IPS-18c (cell line): Measurements from ENCODE around the gene ZC3H15.
"Not testable (repeated sequence)": the region's sequence is repeated elsewhere in the genome, so short reads cannot be mapped to it uniquely, and the experiment has no call there.

ENCODE experiments used
- H3K4me3 ChIP-seq: 2 replicates; pipeline ENCODE4 v1.7.0; 2013; ENCODE audit warnings: low read depth, mild to moderate bottlenecking, low read length, moderate library complexity; ENCODE audit not compliant: insufficient read depth
- H3K9me3 ChIP-seq: one replicate; pipeline ENCODE4 v1.6.1; 2013; ENCODE audit warnings: mild to moderate bottlenecking, low read length, moderate library complexity; ENCODE audit not compliant: control insufficient read depth, insufficient read depth

ZC3H15 gene

GRCh38 chr2:186485871-186486650 lies at the start of gene ZC3H15:
Gene ZC3H15, plus strand, starts transcription at chr2:186486260. Its CDS starts 123 bp downstream, at chr2:186486383.
- Histone ChIP-seq H3K9me3 (no peaks in the 10 kb centered on the region), H3K4me3 (peak within 1 kb of the TSS; percentile 90)

DNA sequence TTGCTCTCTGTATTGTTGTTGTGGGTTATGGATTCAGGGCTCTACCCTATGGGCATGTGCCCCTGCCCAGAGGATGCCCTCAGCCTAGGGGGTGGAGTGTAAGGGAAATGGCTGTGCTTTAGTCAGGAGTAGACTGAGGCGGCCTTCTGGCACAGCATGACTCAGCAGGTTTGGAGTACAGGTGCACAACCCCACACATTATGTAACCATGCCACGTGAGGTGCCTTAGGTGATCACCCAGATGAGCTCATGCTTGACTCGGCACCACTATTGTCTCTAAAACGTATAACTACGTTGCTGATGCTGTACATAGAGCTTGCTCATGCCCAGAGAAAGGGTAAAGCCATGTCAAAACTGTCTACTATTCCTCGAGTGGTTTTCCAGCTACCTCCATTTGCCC lies 48.3 kb upstream of the ZC3H15 start:
- no peak overlapping the region for H3K4me3 ChIP-seq
- H3K9me3 ChIP-seq = peaks cover 5% of the 10 kb centered on the region

DNA sequence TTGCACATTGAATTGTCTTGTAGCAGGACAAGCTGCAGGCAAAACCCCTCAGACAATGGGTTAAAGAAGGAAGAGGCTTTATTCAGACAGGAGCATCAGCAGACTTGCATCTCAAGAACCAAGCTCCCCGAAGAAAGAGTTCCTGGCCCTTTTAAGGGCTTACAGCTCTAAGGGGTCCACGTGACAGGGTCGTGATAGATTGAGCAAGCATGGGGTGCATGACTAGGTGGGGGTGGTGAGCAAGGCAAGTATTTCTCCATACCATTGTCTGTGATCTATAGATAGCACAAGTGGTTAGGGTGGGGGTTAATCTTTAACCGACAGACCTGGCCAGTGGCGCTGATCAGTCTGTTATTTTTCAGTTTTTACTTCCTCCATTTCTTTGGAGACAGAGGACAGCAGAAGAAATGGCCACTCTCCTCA lies 46.4 kb upstream of the ZC3H15 start:
- not testable (repeated sequence) for H3K4me3 ChIP-seq, H3K9me3 ChIP-seq

DNA sequence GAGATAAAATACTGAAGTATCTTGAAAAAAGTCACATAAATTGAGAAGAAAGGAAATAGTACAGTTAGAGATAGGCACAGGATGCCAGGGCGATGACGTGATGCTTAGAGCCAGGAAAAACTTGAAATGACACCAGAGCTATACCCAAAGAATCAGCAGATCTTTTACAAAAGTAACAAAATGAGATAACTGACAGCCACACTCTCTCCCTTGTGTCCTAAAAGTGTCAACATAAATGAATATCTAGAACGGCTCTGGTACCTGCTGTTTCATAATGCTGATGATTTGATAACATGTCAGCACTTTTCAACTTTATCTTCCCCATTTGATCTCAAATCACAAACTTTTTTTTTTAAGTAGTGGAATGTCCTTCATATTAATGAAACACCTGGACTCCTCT lies 45.6 kb upstream of the ZC3H15 start:
- no peak overlapping the region for H3K4me3 ChIP-seq

GRCh38 chr2:186442885-186443284 lies 43.2 kb upstream of the ZC3H15 start:
- Histone ChIP-seq H3K4me3 (no peak overlapping the region), H3K9me3 (peaks cover 3% of the 10 kb centered on the region)

More for the DNA sequence above, 45.6 kb upstream of the ZC3H15 start:
- H3K9me3 ChIP-seq = peaks cover 3% of the 10 kb centered on the region

GRCh38 chr2:186443851-186444250 lies 42.2 kb upstream of the ZC3H15 start:
- H3K4me3 ChIP-seq = no peak overlapping the region

GRCh38 chr2:186445506-186445905 lies 40.6 kb upstream of the ZC3H15 start:
- H3K9me3 ChIP-seq = no peaks in the 10 kb centered on the region
- H3K4me3 ChIP-seq = no peak overlapping the region

More at GRCh38 chr2:186443851-186444250, 42.2 kb upstream of the ZC3H15 start:
- H3K9me3 ChIP-seq = peaks cover 3% of the 10 kb centered on the region

DNA sequence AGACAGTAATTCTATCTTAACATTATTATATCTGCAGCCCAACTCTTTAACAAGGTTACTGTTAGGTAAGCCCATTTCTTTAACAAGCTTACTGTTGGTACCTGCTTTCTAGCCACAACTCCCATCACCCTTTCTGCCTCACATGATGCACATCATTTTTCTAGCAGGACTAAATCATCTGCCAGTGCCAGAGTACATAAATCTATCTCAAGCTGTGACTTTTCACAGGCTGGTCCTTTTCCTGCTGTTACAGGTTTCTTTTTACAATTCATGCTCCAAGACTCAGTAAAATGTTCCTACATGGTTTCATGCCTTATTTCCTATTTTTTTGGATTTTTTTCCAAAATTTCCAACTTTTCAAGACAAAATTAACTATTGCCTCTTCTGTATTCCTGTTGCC lies 30.4 kb upstream of the ZC3H15 start:
- H3K4me3 ChIP-seq = no peak overlapping the region

GRCh38 chr2:186456941-186457340 lies 29.1 kb upstream of the ZC3H15 start:
- no peaks in the 10 kb centered on the region for H3K9me3 ChIP-seq
- no peak overlapping the region for H3K4me3 ChIP-seq

More for the DNA sequence above, 30.4 kb upstream of the ZC3H15 start:
- no peaks in the 10 kb centered on the region for H3K9me3 ChIP-seq

DNA sequence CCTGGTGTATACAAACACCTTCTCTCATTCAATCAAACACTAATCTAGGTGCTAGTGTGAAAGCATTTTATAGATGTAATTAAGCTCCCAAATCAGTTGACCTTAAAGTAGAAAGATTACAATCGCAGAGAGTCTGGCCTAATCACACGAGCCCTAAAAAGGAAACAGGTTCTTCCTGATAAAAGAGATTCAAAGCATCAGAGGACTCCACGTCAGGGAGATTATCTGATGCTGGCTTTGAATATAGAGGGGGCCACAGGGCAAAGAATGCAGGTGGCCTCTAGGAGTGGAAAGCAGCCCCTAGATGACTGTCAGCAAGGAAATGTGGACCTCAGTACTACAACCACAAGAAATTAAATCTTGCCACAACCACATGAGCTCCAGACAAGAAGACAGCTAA lies 28.2 kb upstream of the ZC3H15 start:
- Histone ChIP-seq H3K9me3 (no peaks in the 10 kb centered on the region), H3K4me3 (no peak overlapping the region)

GRCh38 chr2:186459009-186459408 lies 27.1 kb upstream of the ZC3H15 start:
- H3K9me3 ChIP-seq = no peaks in the 10 kb centered on the region
- H3K4me3 ChIP-seq = no peak overlapping the region

GRCh38 chr2:186460465-186460864 lies 25.6 kb upstream of the ZC3H15 start:
- Histone ChIP-seq H3K9me3 (no peaks in the 10 kb centered on the region), H3K4me3 (no peak overlapping the region)

DNA sequence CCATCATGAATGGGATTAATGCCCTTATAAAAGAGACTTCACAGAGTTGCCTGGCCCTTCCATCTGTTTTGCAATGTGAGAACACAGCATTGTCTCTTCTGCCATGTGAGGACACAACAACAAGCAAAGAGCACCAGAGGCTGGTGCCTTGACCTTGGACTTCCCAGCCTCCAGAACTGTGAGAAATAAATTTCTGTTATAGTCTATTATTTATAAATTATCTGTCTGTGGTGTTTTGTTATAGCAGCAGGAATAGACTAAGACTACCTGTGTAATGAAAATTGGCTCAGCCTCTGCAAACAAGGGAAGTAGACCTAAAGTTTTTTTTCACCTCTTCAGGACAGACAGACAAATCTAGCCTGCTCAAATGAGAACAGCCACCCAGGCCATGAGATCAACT lies 19.3 kb upstream of the ZC3H15 start:
- no peak overlapping the region for H3K4me3 ChIP-seq
- H3K9me3 ChIP-seq = no peaks in the 10 kb centered on the region

DNA sequence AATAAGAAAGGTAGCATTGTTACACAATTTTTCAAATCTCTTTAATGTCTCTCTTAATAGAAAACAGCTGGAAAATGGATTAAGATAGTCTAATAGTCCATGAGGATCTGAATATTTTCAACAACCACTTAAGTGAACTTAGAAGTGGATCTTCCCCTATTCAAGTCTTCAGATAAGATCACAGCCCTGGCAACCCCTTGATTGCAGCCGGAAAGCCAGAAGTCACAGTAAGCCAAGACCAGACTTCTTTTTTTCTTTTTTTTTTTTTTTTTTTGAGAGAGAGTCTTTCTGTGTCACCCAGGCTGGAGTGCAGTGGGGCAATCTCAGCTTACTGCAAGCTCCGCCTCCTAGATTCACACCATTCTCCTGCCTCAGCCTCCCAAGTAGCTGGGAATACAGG lies 18.6 kb upstream of the ZC3H15 start:
- no peak overlapping the region for H3K4me3 ChIP-seq

GRCh38 chr2:186472722-186473493 lies 13.2 kb upstream of the ZC3H15 start:
- not testable (repeated sequence) for H3K9me3 ChIP-seq

More for the DNA sequence above, 18.6 kb upstream of the ZC3H15 start:
- no peaks in the 10 kb centered on the region for H3K9me3 ChIP-seq

DNA sequence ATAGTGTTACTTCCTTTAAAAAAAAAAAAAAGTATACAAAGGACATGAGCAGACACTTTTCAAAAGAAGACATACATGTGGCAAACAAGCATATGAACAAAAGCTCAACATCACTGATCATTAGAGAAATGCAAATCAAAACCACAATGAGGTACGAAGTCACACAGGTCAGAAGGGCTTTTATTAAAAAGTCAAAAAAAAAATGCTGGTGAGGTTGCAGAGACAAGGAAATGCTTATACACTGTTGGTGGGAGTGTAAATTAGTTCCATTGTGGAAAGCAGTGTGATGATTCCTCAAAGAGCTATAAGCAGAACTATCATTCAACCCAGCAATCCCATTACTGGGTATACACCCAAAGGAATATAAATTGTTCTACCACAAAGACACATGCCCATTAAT lies 11.8 kb upstream of the ZC3H15 start:
- H3K9me3 ChIP-seq, H3K4me3 ChIP-seq: not testable (repeated sequence)

More at GRCh38 chr2:186472722-186473493, 13.2 kb upstream of the ZC3H15 start:
- not testable (repeated sequence) for H3K4me3 ChIP-seq

- H3K9me3 ChIP-seq = no peaks in the 10 kb centered on the region
These were observed 8.3 kb upstream of the ZC3H15 start for GRCh38 chr2:186477790-186478189.

DNA sequence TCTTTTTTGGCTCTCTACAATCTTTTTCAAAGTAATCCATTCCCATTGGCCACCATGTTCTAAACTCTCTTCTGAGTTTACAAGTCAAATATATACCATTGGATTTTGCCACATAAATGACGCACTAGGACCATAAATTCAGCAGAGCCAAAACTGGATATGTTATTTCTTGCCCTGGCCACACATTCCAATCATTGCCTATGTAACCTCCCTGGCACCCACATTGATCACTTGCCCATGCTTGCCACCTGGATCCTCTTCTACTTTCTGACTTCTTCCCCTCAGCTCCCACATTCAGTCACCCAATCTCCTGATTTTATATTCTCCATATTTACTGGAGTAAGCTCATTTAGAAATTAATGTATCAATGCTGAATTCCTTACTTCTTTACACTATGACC lies 5.1 kb upstream of the ZC3H15 start:
- Histone ChIP-seq H3K4me3 (no peak overlapping the region), H3K9me3 (no peaks in the 10 kb centered on the region)

More at GRCh38 chr2:186477790-186478189, 8.3 kb upstream of the ZC3H15 start:
- no peak overlapping the region for H3K4me3 ChIP-seq
